K562 treated with DMSO at 1 percent for 4 hours (cell line): Measurements from ENCODE around the gene TMEM9B. TPM values are rescaled to one million over a fixed set of nuclear protein-coding genes. Genes with fewer than 3 reads are reported as not detected.

ENCODE experiments used
- total RNA-seq: library from RNA; unstranded; fragments of 300-600 nt; gene quantifications from 2 replicates; pipeline ENCODE4 v1.2.3, GENCODE V29; 2022; ENCODE audit not compliant: insufficient read depth

Gene TMEM9B
- 13.5 and 14.9 TPM in 2 replicates for total RNA-seq

DNA sequence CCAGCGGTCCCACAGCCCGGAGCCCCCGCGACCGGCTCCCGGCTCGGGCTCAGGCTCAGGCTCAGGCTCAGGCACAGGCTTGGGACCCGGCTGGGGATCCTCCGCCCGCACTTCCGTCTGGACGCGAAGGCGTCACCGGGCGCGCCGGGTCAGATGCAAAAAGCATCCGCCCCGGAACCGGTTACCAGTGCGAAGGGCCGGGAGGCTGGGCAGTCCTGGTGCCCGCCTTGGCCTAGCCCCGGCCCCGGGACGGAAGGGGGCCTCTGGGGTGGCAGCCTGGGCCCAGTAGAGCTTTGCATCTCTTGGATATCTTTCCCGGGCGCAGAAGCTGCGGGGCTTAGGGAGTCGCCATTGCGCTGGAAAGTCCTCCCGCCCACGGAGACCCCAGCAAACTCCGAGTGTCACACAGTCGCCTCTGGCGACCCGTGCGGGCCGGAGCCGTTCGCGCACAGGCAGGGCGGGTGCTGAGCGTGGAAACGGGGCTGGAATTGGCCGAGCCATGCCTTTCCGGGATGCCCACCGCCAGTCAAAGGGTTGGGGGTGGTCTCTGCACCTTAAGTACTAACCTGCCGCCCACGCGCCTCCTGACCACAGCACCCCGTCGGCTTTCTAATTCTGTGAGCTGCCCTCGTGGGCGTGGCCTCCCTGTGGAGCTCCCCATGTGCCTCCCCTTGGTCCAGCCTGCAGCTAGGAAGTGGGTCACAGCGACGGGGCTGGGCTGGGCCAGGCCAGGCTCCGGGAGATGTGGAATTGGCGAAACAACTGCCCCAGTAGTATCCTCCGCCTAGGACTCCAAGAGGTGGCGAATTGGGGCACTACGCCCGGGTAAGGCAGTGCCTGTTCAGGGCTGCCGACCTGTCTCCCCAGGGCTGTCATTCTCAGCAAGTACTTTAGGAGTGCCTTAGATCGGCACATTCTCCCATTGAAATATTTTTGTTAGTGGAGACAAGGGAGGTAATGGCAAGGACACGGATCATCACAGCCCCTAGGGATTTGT is at the start of gene TMEM9B:
TMEM9B (minus strand) TSS at position 119 of the 997 bp plus-strand sequence. CDS start 129 bp downstream, outside the sequence.

GRCh38 chr11:9003573-9004182 is 39.4 kb upstream of the TMEM9B start, which contains the start of gene NRIP3:
NRIP3 (minus strand) TSS chr11:9004001; CDS start chr11:9003935, 66 bp downstream.

DNA sequence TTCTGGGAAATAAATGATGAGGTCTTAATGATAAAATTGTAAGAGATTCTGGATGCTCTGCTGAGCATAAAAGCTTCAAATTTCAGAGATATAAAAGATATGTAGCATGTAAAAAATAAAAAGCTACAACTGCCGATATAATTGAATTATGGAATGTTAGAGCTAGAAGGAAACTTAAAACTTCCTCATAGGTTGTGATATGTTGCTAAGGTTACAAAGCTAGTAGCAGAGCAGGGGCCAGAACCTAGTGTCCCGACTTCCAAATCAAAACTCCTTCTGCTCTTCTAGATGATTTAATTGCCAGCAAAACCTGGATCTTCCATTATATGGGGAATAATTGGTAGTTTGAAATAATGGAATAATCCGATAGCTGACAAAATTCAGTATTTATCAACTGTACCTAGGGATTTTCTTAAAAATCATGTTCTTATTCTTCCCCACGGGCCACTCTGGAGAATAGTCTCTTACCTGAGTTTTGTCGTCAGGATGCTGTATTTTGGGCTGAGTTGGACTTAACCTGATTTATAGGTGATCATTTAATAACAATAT is 21.6 kb downstream of the TMEM9B start, which contains the start of gene ASCL3:
ASCL3 (minus strand) TSS at position 499 of the 549 bp plus-strand sequence. CDS start 4,855 bp downstream, outside the sequence.

GRCh38 chr11:8932564-8933180 is 31.6 kb downstream of the TMEM9B start, which contains the start of gene C11orf16:
C11orf16 (minus strand) TSS chr11:8932947; CDS start chr11:8932308, 639 bp downstream.

DNA sequence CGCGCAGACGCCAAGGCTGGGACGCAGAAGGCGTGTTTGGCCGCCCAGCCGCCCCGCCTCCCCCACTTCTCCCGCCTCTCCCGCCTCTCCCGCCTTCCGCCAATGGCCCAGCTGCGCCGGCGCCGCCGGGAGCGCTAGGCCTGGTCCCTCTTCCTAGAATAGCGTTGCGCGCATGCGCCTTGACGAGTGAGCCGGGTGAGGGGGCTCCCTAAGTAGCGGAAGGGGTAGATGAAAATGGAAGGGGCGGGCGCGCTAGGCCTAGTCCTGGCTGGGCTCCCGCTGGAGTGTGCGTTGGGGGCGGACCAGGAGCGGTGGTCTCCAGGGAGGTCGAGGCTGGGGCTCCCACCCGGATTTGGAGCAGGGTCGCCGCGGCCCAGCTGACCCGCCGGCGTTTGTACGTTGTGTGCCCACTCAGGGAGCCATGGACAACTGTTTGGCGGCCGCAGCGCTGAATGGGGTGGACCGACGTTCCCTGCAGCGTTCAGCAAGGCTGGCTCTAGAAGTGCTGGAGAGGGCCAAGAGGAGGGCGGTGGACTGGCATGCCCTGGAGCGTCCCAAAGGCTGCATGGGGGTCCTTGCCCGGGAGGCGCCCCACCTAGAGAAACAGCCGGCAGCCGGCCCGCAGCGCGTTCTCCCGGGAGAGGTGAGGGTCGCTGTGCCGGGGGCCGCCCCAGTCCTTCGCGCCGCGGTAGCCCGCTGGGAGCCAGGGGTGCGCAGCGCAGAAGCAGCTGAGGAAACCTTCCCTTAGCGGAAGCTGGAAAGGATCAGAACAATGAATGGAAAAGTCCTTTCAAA is 53.0 kb downstream of the TMEM9B start, which contains the start of gene AKIP1:
AKIP1 (plus strand) TSS at position 161 of the 795 bp plus-strand sequence; CDS start at position 422, 261 bp downstream.

Other genes with a start within 250 kb of the TMEM9B start
- gene AKIP1, start 53.3 kb downstream of the TMEM9B start, total RNA-seq = 32.8 and 60.1 TPM in 2 replicates
- not detected in 2 replicates for gene C11orf16, start 31.5 kb downstream of the TMEM9B start, total RNA-seq
- not detected in 2 replicates for gene ASCL3, start 21.4 kb downstream of the TMEM9B start, total RNA-seq
- 8.0 and 13.3 TPM in 2 replicates for gene NRIP3, start 39.6 kb upstream of the TMEM9B start, total RNA-seq
- gene SCUBE2, start 127.2 kb upstream of the TMEM9B start, total RNA-seq = 0.27 TPM in 1 of 2 replicates, not detected in the other